GM12878 (cell line): Measurements from ENCODE around the gene MAD2L2. TPM values are rescaled to one million over a fixed set of nuclear protein-coding genes. Genes with fewer than 3 reads are reported as not detected.

Source experiments
- ATF3 ChIP-seq: IDR thresholded peaks from 2 replicates; pipeline ENCODE4 v1.6.1; 2011; ENCODE audit warnings: low read depth, mild to moderate bottlenecking, low read length, moderate library complexity, borderline replicate concordance; ENCODE audit errors: extremely low read depth
- CBFB ChIP-seq: IDR thresholded peaks from 2 replicates; pipeline ENCODE4 v1.6.1; 2016; ENCODE audit warnings: antibody characterized with exemption, low read depth
- DPF2 ChIP-seq: fragments of 450-650 bp; IDR thresholded peaks from 2 replicates; pipeline ENCODE4 v1.6.1; 2017; ENCODE audit warnings: mild to moderate bottlenecking
- E2F4 ChIP-seq: IDR thresholded peaks from 2 replicates; pipeline ENCODE4 v1.6.1; 2012; ENCODE audit warnings: low read depth, low read length, improper control_type of control experiment
- EED ChIP-seq: sonication (generic); IDR thresholded peaks from 2 replicates; pipeline ENCODE4 v1.6.1; 2016; ENCODE audit warnings: antibody characterized with exemption, low read depth
- ESRRA ChIP-seq: IDR thresholded peaks from 2 replicates; pipeline ENCODE4 v1.6.1; 2012; ENCODE audit warnings: mild to moderate bottlenecking, low read length, improper control_type of control experiment
- EZH2 ChIP-seq: IDR thresholded peaks from 2 replicates; pipeline ENCODE4 v1.6.1; 2012; ENCODE audit warnings: low read depth, mild to moderate bottlenecking, control low read depth, inconsistent platforms, low read length, borderline replicate concordance; ENCODE audit not compliant: control insufficient read depth
- HDGF ChIP-seq: fragments of 450-650 bp; IDR thresholded peaks from 2 replicates; pipeline ENCODE4 v1.6.1; 2016; ENCODE audit warnings: antibody characterized with exemption
- IRF5 ChIP-seq: fragments of 450-650 bp; IDR thresholded peaks from 2 replicates; pipeline ENCODE4 v1.6.1; 2017; ENCODE audit warnings: borderline replicate concordance
- JUNB ChIP-seq: IDR thresholded peaks from 2 replicates; pipeline ENCODE4 v1.6.1; 2016; ENCODE audit warnings: antibody characterized with exemption, mild to moderate bottlenecking
- KAT2A ChIP-seq: conservative IDR thresholded peaks from 2 replicates; pipeline ENCODE4 v1.6.1; 2011; ENCODE audit warnings: low read depth, low read length; ENCODE audit not compliant: control insufficient read depth
- LARP7 ChIP-seq: fragments of 450-650 bp; IDR thresholded peaks from 2 replicates; pipeline ENCODE4 v1.6.1; 2017; ENCODE audit warnings: mild to moderate bottlenecking
- MTA2 ChIP-seq: fragments of 450-650 bp; IDR thresholded peaks from 2 replicates; pipeline ENCODE4 v1.6.1; 2016; ENCODE audit warnings: low read depth, mild to moderate bottlenecking, moderate library complexity
- NBN ChIP-seq: fragments of 450-650 bp; IDR thresholded peaks from 2 replicates; pipeline ENCODE4 v1.6.1; 2016
- NR2C2 ChIP-seq: IDR thresholded peaks from 2 replicates; pipeline ENCODE4 v1.6.1; 2011; ENCODE audit warnings: borderline replicate concordance, low read depth; ENCODE audit not compliant: control insufficient read depth, insufficient read length
- NR2F1 ChIP-seq: fragments of 450-650 bp; conservative IDR thresholded peaks from 2 replicates; pipeline ENCODE4 v1.6.1; 2017; ENCODE audit warnings: mild to moderate bottlenecking
- REST ChIP-seq: IDR thresholded peaks from 2 replicates; pipeline ENCODE4 v1.6.1; 2012; ENCODE audit warnings: mild to moderate bottlenecking, low read depth, low read length
- RUNX3 ChIP-seq: IDR thresholded peaks from 2 replicates; pipeline ENCODE4 v1.6.1; 2012; ENCODE audit warnings: low read length, inconsistent platforms
- SIN3A ChIP-seq: IDR thresholded peaks from 2 replicates; pipeline ENCODE4 v1.6.1; 2012; ENCODE audit warnings: low read depth, low read length, improper control_type of control experiment
- TARDBP ChIP-seq: IDR thresholded peaks from 2 replicates; pipeline ENCODE4 v1.6.1; 2016; ENCODE audit warnings: borderline replicate concordance
- WRNIP1 ChIP-seq: IDR thresholded peaks from 2 replicates; pipeline ENCODE4 v1.6.1; 2011; ENCODE audit warnings: low read depth, low read length, improper control_type of control experiment, borderline replicate concordance
- ZNF274 ChIP-seq: IDR thresholded peaks from one replicate; pipeline ENCODE4 v1.8.0; 2011; ENCODE audit not compliant: insufficient read length, insufficient read depth
- polyA plus RNA-seq, 11 experiments: library from polyadenylated mRNA; depleted of rRNA in 4 of 11; unstranded in 6 of 11; stranded (reverse) in 5 of 11; fragments of >200 nt; fragmentation: Nextera tagmentation in 4 of 11; fragmentation: Illumina TruSeq in 1 of 11; extraction: Ambion mirVana in 4 of 11; extraction: Trizol in 1 of 11; gene quantifications; 1 replicate in 1 of 11; 2 replicates in 10 of 11; pipeline versions ENCODE4 v1.2.1 to v1.2.3, GENCODE V29; 2011 to 2016; ENCODE audit warnings: inconsistent platforms in 2 of 11, missing spikeins in 2 of 11, low read depth in 1 of 11
- total RNA-seq, 4 experiments: library from RNA; depleted of rRNA in 3 of 4; stranded (reverse); fragments of >200 nt in 3 of 4; fragmentation: Illumina TruSeq in 1 of 4; extraction: Trizol in 1 of 4; gene quantifications; 2 replicates each; pipeline versions ENCODE4 v1.2.1 to v1.2.3, GENCODE V29; 2013 to 2021

Gene MAD2L2
- total and polyA plus RNA-seq, 10 of the 15 experiments (the other 5 are each of a cell fraction or from before 2014, with no cell fraction given): 3.5 to 95.0 (median 53.2) TPM

GRCh38 chr1:11680270-11681070 is 478 bp downstream of the MAD2L2 start (continued):
- TF ChIP-seq ATF3 (no peak), SIN3A (no peak), WRNIP1 (no peak), CBFB (no peak), LARP7 (no peak), KAT2A (no peak), NR2C2 (no peak), ESRRA (no peak), NBN (no peak), MTA2 (no peak), JUNB (no peak), TARDBP (no peak), REST (no peak), NR2F1 (0 out of 2 replicates have a peak, but pooled peaks have one; percentile 3), ZNF274 (no peak), DPF2 (no peak), E2F4 (no peak), HDGF (0 out of 2 replicates have a peak, but pooled peaks have one; percentile 15), EZH2 (no peak), IRF5 (no peak), EED (0 out of 2 replicates have a peak, but pooled peaks have one; percentile 13), RUNX3 (0 out of 2 replicates have a peak, but pooled peaks have one; percentile 6)
